DOHH2 (cell line): ENCODE measurements around the gene PIN1.

Experiments
- CTCF ChIP-seq: fragments of 200-600 bp; sonication (generic); IDR thresholded peaks from one replicate; pipeline ENCODE4 v1.5.1; 2014; ENCODE audit warnings: antibody characterized with exemption, mild to moderate bottlenecking, low read depth, low read length; ENCODE audit not compliant: poor library complexity, severe bottlenecking
- EZH2phosphoT487 ChIP-seq: fragments of 200-600 bp; sonication (generic); IDR thresholded peaks from 2 replicates; pipeline ENCODE4 v1.6.1; 2017; ENCODE audit warnings: borderline replicate concordance, mild to moderate bottlenecking, antibody characterized with exemption, low read length, moderate library complexity, mixed read lengths

GRCh38 chr19:9883764-9884163 is 48.6 kb downstream of the PIN1 start:
- TF ChIP-seq CTCF (no peak), EZH2phosphoT487 (no peak)
